Suprapubic skin (tissue), 4 donors: ENCODE measurements around the gene MYO5A.

ENCODE experiments used
- CTCF ChIP-seq, 2 donors: fragments of 200-600 bp in 1 of 2; fragments of 450-650 bp in 1 of 2; sonication (generic) in 1 of 2; IDR thresholded peaks; one replicate each; pipeline ENCODE4 v1.5.1; 2016 to 2019; ENCODE audit warnings: antibody characterized with exemption in 2 of 2, mild to moderate bottlenecking in 1 of 2, moderate library complexity in 1 of 2
- POLR2A ChIP-seq, 2 donors: fragments of 450-650 bp; IDR thresholded peaks; one replicate each; pipeline ENCODE4 v1.6.1; 2017; ENCODE audit warnings: antibody characterized with exemption in 2 of 2, mild to moderate bottlenecking in 2 of 2, moderate library complexity in 2 of 2
- POLR2AphosphoS5 ChIP-seq, 3 donors: sonication (generic); formaldehyde crosslinking; IDR thresholded peaks; one replicate each; pipeline ENCODE4 v1.6.1; 2017; ENCODE audit warnings: antibody characterized with exemption in 3 of 3

GRCh38 chr15:52289629-52290081, 239.0 kb downstream of the MYO5A start:
- TF ChIP-seq POLR2A (IDR thresholded peaks at IDR 0.05) (no peak), CTCF (IDR thresholded peaks at IDR 0.05) (no peak), POLR2AphosphoS5 (IDR thresholded peaks at IDR 0.05) (no peak)
